MM.1S (cell line): ENCODE measurements around the gene PCSK9.

ENCODE experiments used
- CTCF ChIP-seq: fragments of 300-600 bp; sonication (generic); IDR thresholded peaks from 2 replicates; pipeline ENCODE4 v1.5.1; 2016; ENCODE audit warnings: antibody characterized with exemption, low read length, mixed read lengths
- EZH2 ChIP-seq: fragments of 300-600 bp; sonication (generic); optimal IDR thresholded peaks from 2 replicates; pipeline ENCODE3; 2017; ENCODE audit warnings: low read depth, mild to moderate bottlenecking, antibody characterized with exemption, low read length, mixed read lengths

- no peak for TF ChIP-seq CTCF
- no peak for TF ChIP-seq EZH2
These were observed 31.2 kb downstream of the PCSK9 start for GRCh38 chr1:55070293-55071164.
